DMS114 treated with DMSO at 0.1 percent for 48 hours (cell line): ENCODE data around the gene THBS2.
"Not testable (repeated sequence)": the region's sequence is repeated elsewhere in the genome, so short reads cannot be mapped to it uniquely, and the experiment has no call there.

Experiments used
- DNase-seq: peaks from one replicate; lab custom pipeline; 2025; ENCODE audit not compliant: unreplicated experiment; lab: John Stamatoyannopoulos, UW

Gene THBS2

DNA sequence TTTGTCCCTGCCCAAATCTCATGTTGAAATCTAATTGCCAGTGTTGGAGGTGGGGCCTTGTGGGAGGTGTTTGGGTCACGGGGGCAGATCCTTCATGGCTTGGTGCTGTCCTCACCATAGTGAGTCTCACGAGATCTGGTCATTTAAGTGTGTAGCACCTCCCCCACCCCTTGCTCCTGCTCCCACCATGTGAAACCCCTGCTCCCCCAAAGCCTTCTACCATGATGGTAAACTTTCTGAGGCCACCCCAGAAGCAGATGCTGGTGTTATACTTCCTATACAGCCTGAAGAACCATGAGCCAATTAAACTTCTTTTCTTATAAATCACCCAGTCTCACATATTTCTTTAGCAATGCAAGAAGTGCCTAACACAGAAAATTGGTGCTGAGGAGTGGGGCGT lies 19.9 kb upstream of the THBS2 start:
- DNase-seq = no peak

DNA sequence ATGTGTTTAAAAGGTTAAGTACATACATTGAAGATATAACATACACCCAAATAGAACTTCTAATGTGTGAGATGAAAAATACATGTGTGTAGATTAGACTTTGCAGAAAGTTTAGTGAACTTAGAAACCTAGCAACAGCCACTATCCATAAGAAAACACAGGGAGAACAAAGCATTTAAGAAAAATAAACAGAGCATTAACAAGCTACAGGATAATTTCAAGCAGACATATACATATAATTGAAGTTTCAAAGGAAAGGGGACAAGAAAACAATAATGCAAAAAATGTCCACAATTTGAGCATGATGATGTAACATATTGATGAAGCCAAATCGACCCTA lies 18.2 kb upstream of the THBS2 start:
- no peak for DNase-seq

DNA sequence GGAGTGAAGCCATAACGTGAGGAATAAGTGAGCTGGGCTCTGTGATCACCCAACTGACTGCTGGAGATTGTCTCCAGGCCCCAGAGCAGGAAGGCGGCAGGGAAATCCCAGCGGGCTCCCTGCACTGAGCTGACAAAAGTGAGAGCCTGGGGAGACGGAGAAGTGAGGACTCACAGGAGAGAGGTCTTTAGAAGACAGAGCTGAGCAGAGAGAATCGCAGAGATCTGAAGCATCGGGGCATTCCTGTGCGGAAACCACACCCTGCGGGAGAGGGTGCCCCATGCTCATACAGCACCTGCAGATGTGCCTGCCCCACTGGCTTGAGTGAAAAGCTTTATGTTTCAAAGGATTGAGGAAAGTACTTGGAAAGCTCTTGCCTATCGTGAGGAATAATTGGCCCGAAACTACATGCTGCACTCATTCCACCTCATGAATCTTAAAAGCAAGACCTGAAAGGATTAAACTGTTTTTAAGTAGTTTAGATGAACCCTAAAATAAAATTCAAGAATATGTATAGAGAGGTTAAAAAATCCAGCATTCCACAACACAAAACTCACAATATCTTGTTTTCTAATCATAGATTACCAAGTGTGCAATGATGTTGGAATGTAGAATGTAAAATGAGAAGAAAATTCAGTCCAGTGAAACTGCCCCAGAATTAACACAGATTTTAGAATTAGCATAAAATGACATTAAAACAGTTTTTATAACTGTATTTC lies 17.7 kb upstream of the THBS2 start:
- DNase-seq = no peak

DNA sequence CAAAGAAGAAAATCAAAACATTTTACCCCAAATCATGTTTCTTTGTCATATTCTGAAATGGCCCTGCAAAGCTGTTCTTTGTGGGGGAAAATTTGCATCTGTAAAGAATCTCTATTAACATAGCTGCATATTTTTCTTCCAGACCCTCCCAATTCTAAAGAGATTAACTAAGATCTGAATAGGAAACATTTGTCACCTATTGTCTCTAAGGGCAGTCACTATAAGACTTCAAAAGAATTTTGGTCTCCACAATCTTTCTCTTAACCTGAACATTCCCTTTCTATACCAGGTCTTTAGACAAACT lies 16.4 kb upstream of the THBS2 start:
- DNase-seq = not testable (repeated sequence)

DNA sequence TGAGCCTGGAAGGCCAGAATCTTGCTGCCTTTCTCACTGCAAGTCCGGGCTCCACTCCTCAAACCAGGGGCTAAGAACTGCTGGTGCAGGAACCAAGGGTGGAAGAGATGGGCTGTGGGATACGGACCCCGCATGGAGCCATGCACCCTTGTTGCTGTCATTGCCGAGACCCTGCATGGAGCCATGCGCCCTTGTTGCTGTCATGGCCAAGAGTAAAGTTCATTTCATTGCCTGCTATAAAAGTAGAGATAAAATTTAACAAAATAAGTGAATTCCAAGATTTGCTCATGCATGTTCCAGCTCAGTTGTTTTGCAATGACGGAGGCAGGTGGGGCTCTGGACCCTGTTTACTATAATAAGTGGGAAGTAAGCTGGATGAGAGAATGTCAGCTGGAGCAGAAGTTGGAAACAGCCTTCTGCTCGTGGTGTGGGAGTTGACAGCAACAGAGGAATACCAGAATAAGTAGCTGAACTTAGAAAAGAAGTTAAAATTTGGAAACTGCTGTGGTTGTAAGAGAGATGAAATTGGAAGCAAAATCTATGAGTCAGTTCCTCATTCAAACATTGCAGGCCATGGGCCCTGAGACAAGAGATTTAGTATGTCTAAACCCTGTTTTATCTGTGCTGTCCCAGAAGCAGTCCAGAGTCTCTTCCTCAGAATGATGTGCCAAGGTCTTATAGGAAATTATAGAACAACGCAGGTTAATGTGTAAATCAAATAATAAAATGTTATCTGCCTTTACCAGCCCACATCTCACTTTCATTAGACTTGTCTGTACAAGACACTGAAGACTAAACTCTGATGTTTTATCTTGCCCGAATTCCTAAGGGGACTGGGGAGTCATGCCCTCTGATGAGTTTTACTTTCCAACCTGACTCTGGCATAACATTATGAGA lies 15.8 kb upstream of the THBS2 start:
- DNase-seq = no peak

DNA sequence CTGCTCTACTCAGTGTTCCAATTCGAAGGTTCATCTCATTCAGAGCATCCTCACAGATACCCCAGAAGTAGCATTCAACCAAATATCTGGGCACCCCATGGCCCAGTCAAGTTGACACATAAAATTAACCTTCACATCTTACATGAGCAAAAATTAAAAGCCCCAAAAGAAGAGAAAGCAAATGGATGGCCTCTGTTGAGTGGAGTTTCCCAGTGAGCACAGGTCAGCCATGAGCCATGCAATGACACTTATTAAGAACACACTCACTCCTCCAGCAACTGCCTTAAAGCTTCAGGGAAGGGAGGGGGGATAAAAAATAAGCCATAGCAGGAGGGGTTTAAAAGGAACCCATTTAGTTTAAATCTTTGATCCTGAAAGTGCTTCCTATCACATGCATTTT lies 14.6 kb upstream of the THBS2 start:
- no peak for DNase-seq

DNA sequence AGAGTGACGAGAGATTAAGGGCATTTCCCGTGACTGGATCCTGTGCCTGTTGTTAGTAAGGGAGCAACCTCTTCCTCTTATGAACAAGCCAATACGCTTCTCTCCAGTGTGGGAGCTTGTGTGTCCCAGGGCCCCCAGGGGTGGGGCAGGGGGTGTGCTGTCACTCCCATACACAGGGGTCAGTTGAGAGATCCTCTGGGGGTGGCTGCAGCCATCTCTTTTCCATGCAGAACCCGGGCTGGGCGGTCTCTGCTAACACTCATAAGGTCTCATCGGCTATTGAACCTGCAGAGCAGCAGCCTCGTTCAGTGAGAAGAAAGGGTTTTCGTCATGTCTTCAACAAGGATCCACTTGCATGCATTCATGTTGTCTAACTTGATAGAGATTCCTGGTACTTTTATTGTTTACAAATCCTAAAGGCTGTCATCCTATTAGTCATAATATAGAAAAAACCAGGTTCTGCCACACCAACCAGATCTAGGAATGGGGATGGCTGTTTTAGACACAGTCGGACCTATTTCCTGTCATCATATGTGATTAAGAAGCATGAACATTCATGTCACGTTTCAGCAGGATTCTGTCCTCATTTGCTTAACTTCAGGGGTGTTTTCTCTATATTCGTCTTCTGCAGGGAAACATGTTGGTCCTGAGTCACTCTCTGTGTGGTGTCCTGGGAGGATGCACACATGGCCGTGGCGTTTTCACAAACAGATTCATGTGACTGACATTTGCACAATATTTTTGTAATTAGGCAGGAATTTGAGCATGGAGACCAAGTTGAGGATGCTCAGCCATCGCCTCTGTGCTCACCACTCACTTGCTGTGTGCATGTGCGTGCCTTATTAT lies 13.3 kb upstream of the THBS2 start:
- DNase-seq = no peak

DNA sequence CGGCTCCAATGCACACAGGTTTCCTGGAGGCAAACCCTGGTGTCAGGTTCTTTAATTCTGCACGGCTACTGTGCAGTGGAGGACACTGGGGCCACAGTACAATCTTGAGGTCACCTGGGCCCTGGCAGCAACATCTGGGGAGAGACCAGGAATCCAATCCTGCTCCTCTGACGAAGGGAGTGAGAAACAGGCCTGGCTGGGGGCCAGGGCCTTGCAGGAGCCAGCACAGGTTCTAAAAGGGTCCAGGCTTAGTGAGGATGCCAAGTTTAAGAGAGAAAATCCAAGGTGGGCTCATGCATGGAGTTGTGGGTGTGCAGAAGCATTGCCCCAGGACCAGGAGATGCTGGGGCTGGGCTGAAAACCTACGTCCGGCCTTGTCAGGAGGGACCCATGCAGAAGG lies 12.6 kb upstream of the THBS2 start:
- no peak for DNase-seq

DNA sequence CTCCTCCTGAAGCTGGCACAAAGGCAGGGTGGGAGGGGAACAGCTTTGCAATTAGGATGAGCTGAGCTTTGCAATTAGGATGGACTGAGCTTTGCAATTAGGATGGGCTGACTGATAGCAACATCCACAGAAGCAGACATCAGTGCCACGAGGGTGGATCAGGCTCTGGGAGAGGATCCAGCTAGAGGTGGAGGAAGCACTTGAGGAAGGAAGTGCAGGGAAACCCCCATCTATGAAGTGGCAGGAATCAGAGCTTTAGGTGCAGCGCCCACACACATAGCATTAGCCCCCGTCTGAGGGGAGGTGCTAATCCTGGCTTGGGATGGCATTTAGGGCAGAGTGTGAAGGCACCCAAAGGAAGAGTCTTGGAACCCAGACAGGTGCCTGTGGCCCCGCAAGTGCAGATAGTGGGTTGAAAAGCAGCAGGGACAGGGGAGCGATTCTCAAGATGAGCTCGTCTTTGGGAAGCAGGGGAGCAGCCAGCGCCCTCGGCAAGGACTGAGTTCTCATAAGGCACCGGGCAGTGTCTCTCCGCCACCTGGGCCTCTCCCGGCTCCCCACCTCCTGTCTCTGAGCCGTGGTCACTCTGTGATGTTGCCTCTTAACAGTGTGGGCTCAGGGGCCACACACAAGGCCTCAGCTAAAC lies 12.0 kb upstream of the THBS2 start:
- no peak for DNase-seq

DNA sequence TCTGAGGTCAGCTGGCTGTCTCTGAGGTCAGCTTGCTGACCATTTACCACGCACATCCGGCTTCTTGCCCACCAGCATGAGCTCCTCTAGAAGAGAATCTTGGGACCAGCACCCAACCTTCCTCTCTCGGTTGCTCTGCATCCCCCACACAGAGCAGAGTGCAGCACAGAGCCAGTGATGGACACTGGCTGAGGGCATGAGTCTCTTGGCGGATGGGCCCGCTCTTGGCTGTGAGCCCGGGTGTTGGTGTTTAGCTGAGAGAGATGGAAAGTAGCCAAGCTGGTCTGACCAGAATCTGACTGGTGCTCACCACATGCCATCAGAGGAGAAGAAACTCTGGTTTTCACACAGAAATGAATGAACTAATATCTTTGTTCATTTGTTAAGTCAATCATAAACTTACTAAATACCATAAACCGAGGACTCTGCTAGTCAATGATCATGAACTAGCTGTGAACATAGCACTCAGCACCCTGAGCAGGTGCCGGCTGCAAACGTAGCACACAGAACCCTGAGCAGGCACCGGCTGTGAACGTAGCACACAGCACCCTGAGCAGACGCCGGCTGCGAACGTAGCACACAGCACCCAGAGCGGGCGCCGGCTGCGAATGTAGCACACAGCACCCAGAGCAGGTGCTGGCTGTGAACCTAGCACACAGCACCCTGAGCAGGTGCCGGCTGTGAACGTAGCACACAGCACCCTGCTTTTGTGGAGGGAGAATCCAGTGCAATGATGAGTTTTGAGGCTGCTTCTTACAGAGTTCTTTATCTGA lies 10.4 kb upstream of the THBS2 start:
- DNase-seq = no peak

DNA sequence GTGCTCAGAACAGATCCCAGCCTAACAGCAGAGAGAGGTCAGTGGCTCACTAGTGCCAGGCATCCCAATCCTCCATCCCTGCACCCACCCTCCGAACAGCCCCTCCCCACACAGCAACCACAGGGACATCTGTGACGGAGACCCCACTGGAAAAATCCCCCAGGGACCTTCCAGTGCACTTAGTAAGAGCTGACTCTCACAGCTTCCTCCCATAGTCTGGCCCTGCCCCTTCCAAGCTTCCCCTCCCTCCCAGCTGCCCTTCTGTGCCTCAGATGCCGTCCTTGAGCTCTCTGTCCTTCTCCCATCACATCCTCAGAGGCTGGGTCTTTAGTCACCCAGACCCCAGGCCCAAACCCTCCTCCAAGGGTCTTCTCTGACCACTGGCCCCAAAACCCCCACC lies 9.7 kb upstream of the THBS2 start:
- DNase-seq = no peak

DNA sequence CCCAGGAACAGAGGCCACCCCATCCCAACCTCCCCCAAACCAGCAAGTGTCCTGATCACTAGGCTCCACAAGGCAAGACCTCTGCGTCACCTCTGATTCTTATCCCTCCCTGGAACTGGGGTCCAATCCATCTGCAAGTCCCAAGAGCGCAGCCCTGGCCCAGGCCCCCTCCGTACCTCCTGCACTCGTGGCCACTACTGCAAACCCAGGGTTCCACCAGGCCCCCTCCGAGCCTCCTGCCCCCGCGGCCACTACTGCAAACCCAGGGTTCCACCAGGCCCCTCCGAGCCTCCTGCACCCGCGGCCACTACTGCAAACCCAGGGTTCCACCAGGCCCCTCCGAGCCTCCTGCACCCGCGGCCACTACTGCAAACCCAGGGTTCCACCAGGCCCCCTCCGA lies 9.0 kb upstream of the THBS2 start:
- DNase-seq = not testable (repeated sequence)

DNA sequence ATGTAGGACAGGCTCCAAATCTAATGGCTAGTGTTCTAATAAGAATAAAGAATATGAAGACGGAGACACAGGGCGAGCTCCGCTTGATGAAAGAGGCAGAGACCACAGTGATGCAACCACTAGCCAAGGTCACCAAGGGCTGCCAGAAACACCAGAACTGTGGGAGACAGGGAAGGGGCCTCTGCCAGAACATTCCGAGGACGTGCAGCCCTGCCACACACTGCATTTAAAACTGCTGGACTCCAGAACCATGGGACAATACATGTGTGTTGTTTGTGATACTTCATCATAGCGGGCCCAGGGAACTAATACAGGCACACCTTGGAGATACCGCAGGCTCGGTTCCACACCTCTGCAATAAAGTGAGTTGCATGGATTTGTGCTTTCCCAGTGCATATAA lies 2.9 kb upstream of the THBS2 start:
- no peak for DNase-seq

DNA sequence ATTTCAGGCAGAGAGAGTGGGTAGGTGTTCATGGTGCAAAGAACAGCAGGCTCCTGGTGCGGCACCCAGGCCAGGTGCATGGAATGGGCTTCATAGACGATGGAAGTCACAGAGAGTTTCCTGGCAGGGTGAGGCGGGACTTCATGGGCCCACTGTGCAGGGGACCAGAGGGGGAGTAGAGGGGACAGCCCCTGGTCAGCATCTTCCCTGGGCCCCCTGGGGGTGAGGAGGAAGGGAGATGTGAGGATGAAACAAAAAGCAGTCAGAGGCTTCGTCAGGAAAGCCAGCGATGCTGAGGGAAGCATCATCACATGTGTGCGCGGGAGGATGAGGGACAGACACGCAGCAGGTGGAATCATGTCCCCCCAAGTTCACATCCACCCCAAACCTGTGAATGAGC lies 2.4 kb upstream of the THBS2 start:
- no peak for DNase-seq

DNA sequence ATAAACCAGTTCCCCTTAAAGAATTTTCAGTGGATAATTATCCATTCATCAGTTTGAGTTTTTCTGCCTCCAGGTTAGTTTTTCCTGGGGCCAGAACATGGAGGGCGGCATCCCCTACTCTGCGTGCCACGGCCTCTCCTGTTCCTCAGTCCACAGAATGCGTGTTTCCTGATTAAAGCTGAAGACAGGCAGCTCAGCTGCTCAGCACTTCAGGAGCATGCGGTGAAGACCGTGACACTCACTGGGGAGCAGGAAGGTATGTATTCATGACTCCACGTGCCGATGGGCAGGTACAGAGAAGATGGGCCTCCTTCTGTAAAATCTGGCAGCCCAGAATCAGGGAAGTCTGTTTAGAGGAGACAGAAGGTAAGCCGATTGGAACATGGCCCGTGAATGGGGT lies 2.0 kb upstream of the THBS2 start:
- no peak for DNase-seq

DNA sequence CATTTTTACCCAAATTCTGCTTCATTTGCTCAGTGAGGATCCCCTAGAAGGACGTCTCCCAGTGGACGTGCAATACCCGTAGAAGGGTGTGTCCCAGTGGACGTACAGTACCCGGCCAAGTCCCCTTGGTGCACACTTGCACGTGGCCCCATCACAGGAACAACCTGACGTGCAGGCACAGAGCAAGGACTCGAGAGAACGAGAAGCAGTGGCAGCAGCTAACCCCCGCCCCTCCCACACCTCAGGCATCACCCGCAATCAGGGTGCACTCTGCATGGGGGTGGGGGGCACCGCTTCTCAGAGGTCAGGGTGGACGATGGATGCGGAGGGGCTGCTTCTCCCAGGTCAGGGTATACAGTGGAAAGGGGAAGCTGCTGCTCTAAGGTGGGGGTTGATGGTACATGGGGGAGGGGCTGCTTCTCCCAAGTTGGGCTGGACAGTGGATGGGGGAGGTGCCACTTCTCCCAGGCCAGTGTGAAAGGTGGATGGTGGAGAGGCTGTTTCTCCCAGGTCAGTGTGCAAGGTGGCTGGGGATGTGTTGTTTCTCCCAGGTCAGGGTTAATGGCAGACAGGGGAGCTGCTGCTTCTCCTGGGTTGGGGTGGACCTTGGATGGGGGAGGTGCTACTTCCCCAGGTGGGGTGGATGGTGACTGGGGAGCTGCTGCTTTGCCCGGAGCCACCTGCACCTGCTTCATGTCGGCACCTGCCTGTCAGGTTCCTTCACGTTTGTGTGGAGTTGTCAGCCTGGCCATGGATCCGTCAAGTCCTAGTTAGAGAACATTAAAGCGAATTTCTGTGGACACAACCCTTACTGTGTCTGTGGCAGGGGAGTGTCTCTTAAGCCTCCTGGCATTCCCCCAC lies 1.0 kb upstream of the THBS2 start:
- no peak for DNase-seq

DNA sequence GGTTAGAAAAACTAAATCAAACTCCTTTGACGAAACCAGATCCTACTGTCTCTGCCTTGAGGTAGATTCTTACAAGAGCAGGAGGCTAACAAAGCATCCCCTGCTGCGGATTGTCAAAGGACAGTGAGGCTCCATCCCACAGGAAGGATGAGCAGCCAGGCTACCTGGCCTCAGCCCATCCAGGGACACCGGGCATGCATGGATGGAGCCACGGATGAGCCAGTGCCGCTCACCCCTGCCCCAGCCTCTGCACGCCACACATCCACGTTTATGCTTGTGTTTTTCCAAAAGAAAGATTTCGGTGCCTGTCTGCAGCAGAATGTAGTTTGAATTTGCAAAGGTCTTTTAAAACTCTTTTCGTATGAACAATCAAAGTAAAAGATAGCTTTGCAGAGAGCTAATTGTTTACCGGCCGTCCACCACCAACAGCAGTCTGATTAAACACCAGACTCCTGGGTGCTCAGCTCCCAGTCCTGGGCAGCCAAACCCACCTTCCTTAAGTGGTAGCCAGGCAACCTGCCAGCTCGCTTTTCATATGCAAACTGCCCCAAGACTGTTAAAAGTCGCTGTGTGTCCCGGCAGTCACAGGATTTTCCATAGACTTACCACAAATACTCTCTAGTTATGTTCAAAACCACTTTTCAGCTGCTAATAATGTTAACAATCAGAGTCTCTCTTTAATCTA lies 999 bp downstream of the THBS2 start:
- DNase-seq = no peak

DNA sequence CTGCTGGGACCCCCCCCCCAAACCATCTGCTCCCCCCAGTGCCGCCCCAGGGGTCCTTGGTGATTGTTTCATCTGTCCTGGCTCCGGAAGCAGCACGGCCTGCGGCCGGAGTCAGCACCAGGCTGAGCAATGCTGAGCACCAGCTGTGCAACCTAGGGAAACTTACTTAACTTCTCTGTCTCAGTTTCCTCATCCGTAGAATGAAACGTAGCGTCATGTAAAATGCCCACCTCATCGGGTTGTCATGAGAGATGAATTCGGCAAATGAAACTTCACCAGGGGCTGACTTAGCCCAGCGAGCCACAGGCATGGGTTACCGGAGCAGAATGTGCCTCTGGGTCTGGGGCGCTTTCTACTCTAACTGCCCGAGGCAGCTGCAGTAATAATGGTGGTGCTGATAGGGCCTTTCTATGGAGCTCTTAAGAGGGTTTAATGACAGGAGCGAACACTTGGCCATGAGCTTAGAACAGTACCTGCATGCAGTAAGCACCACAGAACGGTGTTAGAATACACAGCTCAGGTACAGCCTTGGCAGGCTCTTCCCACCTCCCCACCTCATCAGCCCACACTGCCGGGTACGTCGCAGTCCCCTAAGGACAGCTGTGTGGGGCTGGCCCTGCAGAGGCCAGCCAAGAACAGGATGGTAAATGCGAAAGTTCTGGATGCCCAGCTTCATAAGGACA lies 1.7 kb downstream of the THBS2 start:
- no peak for DNase-seq

DNA sequence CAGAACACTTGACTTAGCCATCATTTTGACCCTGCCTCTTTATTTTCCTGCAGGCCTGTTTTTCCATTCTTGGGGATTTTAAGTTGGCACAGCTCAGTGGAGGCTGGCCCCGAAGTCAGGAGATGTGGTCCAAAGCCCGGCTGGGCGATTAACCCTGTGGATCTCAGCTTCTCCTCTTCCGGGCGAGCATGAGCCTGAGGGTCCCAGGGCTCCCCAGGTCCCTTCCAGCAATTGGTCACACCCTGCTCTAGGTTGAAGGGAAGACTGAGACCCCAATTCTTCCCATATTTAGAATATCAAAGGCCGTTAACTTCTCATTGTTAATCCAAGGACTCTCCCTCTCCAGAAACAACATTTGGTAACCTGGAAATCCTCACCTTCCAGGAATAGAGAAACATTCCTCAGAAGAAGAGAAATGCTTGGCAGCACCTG lies 2.3 kb downstream of the THBS2 start:
- no peak for DNase-seq
